A549 (cell line): ENCODE measurements around the gene MYO6. TPM values are rescaled to one million over a fixed set of nuclear protein-coding genes. Genes with fewer than 3 reads are reported as not detected.

Experiments
- ATAC-seq, 2 experiments: fragments of 200-7000 bp in 1 of 2; fragments of >200 bp in 1 of 2; cut with Nextera tagmentation in 1 of 2; cut with Tn5 transposase in 1 of 2; 3 replicates each; pipeline versions ENCODE4 v1.8.0 to v1.9.1; 2018 to 2020; ENCODE audit warnings: mild to moderate bottlenecking in 1 of 2, moderate library complexity in 1 of 2
- CTCF ChIA-PET: fragments of 300-600 bp; sonication (Branson Sonifier 250); formaldehyde crosslinking; extraction: SDS; loops from one replicate; lab custom pipeline; 2021; ENCODE audit warnings: antibody characterized with exemption, inconsistent platforms; lab: Yijun Ruan, JAX
- POLR2A ChIA-PET: fragments of 350-600 bp; formaldehyde crosslinking; extraction: SDS; loops from one replicate; lab custom pipeline; 2021; ENCODE audit warnings: antibody characterized with exemption, inconsistent platforms; lab: Yijun Ruan, JAX
- DNase-seq, 2 experiments: peaks; one replicate each; pipeline versions ENCODE4 v3.0.0 to v3.0.0-alpha.2; 2011 to 2016; ENCODE audit warnings: low read depth in 1 of 2, low spot score in 1 of 2
- FAIRE-seq: peaks from 2 replicates; lab custom pipeline; 2011; peaks lifted over from hg19 to GRCh38; lab: Jason Lieb, UNC
- H3K27ac ChIP-seq, 2 experiments: fragments of >200 bp; sonication (Bioruptor Twin); formaldehyde crosslinking; 3 replicates each; pipeline ENCODE4 v1.5.1; 2016 to 2017
- H3K4me1 ChIP-seq: fragments of >200 bp; sonication (Bioruptor Twin); formaldehyde crosslinking; 3 replicates; pipeline ENCODE4 v1.6.1; 2016
- H3K4me2 ChIP-seq: fragments of >200 bp; sonication (Bioruptor Twin); formaldehyde crosslinking; 3 replicates; pipeline ENCODE4 v1.6.1; 2016
- H3K4me3 ChIP-seq: fragments of >200 bp; sonication (Bioruptor Twin); formaldehyde crosslinking; 3 replicates; pipeline ENCODE4 v1.5.1; 2016
- H3K9me3 ChIP-seq: fragments of >200 bp; sonication (Bioruptor Twin); formaldehyde crosslinking; 3 replicates; pipeline ENCODE4 v1.6.1; 2016
- CBX2 ChIP-seq: fragments of 200-600 bp; sonication (generic); IDR thresholded peaks from 2 replicates; pipeline ENCODE4 v1.6.1; 2016; ENCODE audit warnings: low read depth, mild to moderate bottlenecking, borderline replicate concordance
- CHD2 ChIP-seq: fragments of 150-350 bp; IDR thresholded peaks from 2 replicates; pipeline ENCODE4 v1.6.1; 2014; ENCODE audit warnings: low read length; ENCODE audit not compliant: partially characterized antibody
- FOSB ChIP-seq: fragments of 250-450 bp; sonication (Bioruptor Pico); IDR thresholded peaks from 2 replicates; pipeline ENCODE4 v1.5.0; 2020; ENCODE audit warnings: mild to moderate bottlenecking, moderate library complexity
- GATA3 ChIP-seq: IDR thresholded peaks from 2 replicates; pipeline ENCODE4 v1.6.1; 2012; ENCODE audit warnings: borderline replicate concordance
- HOXB13 ChIP-seq: fragments of 250-450 bp; sonication (Bioruptor Pico); IDR thresholded peaks from 2 replicates; pipeline ENCODE4 v1.5.0; 2020; ENCODE audit warnings: low read depth, mild to moderate bottlenecking, moderate library complexity
- JUNB ChIP-seq: fragments of >200 bp; sonication (Bioruptor Twin); formaldehyde crosslinking; IDR thresholded peaks from 2 replicates; pipeline ENCODE4 v1.6.1; 2016
- MAFK ChIP-seq: fragments of 450-650 bp; IDR thresholded peaks from 2 replicates; pipeline ENCODE4 v1.6.1; 2014; ENCODE audit not compliant: partially characterized antibody
- MAZ ChIP-seq: fragments of 150-350 bp; IDR thresholded peaks from 2 replicates; pipeline ENCODE4 v1.6.1; 2014; ENCODE audit warnings: antibody characterized with exemption, low read depth, low read length, borderline replicate concordance
- NPAS2 ChIP-seq: fragments of 250-450 bp; sonication (Bioruptor Pico); IDR thresholded peaks from 2 replicates; pipeline ENCODE4 v1.8.0; 2022; ENCODE audit warnings: mild to moderate bottlenecking, moderate library complexity, borderline replicate concordance
- NR3C1 ChIP-seq: fragments of >200 bp; sonication (Bioruptor Twin); formaldehyde crosslinking; IDR thresholded peaks from 3 replicates; pipeline ENCODE4 v1.6.1; 2017
- RAD21 ChIP-seq, 2 experiments: fragments of >200 bp in 1 of 2; sonication (Bioruptor Twin) in 1 of 2; formaldehyde crosslinking in 1 of 2; IDR thresholded peaks in 1 of 2; conservative IDR thresholded peaks in 1 of 2; 2 replicates in 1 of 2; 3 replicates in 1 of 2; pipeline ENCODE4 v1.6.1; 2012 to 2018; ENCODE audit warnings: inconsistent platforms in 1 of 2
- TFCP2L1 ChIP-seq: fragments of 250-450 bp; sonication (Bioruptor Pico); IDR thresholded peaks from 2 replicates; pipeline ENCODE4 v1.5.0; 2021; ENCODE audit warnings: mild to moderate bottlenecking
- TP53 ChIP-seq: fragments of 250-450 bp; sonication (Bioruptor Pico); IDR thresholded peaks from 2 replicates; pipeline ENCODE4 v1.5.0; 2021; ENCODE audit warnings: mild to moderate bottlenecking, moderate library complexity
- ZC3H11A ChIP-seq: fragments of 450-650 bp; IDR thresholded peaks from 2 replicates; pipeline ENCODE4 v1.6.1; 2014; ENCODE audit warnings: antibody characterized with exemption, mild to moderate bottlenecking
- ZFP36 ChIP-seq: fragments of 450-650 bp; IDR thresholded peaks from 2 replicates; pipeline ENCODE4 v1.6.1; 2014; ENCODE audit warnings: borderline replicate concordance; ENCODE audit not compliant: partially characterized antibody
- polyA plus RNA-seq, 4 experiments: library from polyadenylated mRNA; depleted of rRNA in 3 of 4; stranded (reverse); fragments of >200 nt; fragmentation: RNase III in 1 of 4; extraction: RNeasy Plus Mini Kit Qiagen cat#74134 plus additional on column Dnase treatment in 1 of 4; gene quantifications; 2 replicates in 3 of 4; 3 replicates in 1 of 4; pipeline ENCODE4 v1.2.3, GENCODE V29; 2011 to 2017
- TF ChIP-seq, protein P1 (sequence below): fragments of >200 bp; sonication (Bioruptor Twin); formaldehyde crosslinking; IDR thresholded peaks from 3 replicates; pipeline ENCODE4 v1.5.1; 2016
- TF ChIP-seq, protein P2 (sequence below): fragments of 200-600 bp; sonication (generic); IDR thresholded peaks from 2 replicates; pipeline ENCODE4 v1.6.1; 2016; ENCODE audit warnings: antibody characterized with exemption, mild to moderate bottlenecking, moderate library complexity
- TF ChIP-seq, protein P3 (sequence below): fragments of >200 bp; sonication (Bioruptor Twin); formaldehyde crosslinking; IDR thresholded peaks from 2 replicates; pipeline ENCODE4 v1.6.1; 2016

The MYO6 gene
- polyA plus RNA-seq, 2 of the 4 experiments (the other 2 are of a cell fraction): 10.8 to 17.3 TPM

DNA sequence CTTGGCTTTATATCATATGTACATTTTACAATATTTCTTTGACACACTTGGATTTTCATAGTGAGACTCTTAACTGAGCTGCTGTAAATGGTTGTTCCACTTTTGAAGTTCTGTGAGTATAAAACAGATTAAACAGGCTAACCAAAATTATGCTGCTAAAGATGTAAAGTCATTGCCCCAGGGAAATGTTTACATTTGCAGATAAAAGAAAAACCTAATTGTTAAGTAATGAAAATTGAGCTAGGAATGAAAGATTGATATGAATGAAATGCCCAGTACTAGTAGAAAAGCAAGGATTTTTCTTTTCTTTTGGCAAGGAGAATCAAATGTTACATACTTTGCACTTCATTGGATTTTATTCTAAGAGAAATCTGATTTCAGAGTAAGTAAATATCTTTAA lies 164.0 kb downstream of the MYO6 start:
- FAIRE-seq (no peak), ATAC-seq (no peak), DNase-seq (no peak)
- Histone ChIP-seq H3K9me3 (no peaks in the 10 kb centered on the region), H3K27ac (no peak overlapping the region), H3K4me1 (no peaks in the 10 kb centered on the region), H3K4me2 (no peak overlapping the region), H3K4me3 (no peak overlapping the region)
- no peak for TF ChIP-seq TFCP2L1 (CRISPR knock-in tag)
- TF ChIP-seq ZC3H11A: no peak
- TF ChIP-seq, protein P1, sequence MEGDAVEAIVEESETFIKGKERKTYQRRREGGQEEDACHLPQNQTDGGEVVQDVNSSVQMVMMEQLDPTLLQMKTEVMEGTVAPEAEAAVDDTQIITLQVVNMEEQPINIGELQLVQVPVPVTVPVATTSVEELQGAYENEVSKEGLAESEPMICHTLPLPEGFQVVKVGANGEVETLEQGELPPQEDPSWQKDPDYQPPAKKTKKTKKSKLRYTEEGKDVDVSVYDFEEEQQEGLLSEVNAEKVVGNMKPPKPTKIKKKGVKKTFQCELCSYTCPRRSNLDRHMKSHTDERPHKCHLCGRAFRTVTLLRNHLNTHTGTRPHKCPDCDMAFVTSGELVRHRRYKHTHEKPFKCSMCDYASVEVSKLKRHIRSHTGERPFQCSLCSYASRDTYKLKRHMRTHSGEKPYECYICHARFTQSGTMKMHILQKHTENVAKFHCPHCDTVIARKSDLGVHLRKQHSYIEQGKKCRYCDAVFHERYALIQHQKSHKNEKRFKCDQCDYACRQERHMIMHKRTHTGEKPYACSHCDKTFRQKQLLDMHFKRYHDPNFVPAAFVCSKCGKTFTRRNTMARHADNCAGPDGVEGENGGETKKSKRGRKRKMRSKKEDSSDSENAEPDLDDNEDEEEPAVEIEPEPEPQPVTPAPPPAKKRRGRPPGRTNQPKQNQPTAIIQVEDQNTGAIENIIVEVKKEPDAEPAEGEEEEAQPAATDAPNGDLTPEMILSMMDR: no peak
- no peak for TF ChIP-seq ZFP36
- TF ChIP-seq MAFK: no peak
- TF ChIP-seq GATA3: no peak
- TF ChIP-seq CHD2: no peak
- no peak for TF ChIP-seq FOSB (CRISPR knock-in tag)
- no peak for TF ChIP-seq CBX2
- no peak for TF ChIP-seq HOXB13 (CRISPR knock-in tag)
- TF ChIP-seq, protein P2, sequence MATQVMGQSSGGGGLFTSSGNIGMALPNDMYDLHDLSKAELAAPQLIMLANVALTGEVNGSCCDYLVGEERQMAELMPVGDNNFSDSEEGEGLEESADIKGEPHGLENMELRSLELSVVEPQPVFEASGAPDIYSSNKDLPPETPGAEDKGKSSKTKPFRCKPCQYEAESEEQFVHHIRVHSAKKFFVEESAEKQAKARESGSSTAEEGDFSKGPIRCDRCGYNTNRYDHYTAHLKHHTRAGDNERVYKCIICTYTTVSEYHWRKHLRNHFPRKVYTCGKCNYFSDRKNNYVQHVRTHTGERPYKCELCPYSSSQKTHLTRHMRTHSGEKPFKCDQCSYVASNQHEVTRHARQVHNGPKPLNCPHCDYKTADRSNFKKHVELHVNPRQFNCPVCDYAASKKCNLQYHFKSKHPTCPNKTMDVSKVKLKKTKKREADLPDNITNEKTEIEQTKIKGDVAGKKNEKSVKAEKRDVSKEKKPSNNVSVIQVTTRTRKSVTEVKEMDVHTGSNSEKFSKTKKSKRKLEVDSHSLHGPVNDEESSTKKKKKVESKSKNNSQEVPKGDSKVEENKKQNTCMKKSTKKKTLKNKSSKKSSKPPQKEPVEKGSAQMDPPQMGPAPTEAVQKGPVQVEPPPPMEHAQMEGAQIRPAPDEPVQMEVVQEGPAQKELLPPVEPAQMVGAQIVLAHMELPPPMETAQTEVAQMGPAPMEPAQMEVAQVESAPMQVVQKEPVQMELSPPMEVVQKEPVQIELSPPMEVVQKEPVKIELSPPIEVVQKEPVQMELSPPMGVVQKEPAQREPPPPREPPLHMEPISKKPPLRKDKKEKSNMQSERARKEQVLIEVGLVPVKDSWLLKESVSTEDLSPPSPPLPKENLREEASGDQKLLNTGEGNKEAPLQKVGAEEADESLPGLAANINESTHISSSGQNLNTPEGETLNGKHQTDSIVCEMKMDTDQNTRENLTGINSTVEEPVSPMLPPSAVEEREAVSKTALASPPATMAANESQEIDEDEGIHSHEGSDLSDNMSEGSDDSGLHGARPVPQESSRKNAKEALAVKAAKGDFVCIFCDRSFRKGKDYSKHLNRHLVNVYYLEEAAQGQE: no peak
- ChIA-PET CTCF (interaction anchor here (0.8 to 1.0 kb wide), 2 partner anchors 8 to 1554 kb away, joined by 3 to 4 read pairs; no protein-coding TSS in a partner anchor), POLR2A (no interaction called here)

DNA sequence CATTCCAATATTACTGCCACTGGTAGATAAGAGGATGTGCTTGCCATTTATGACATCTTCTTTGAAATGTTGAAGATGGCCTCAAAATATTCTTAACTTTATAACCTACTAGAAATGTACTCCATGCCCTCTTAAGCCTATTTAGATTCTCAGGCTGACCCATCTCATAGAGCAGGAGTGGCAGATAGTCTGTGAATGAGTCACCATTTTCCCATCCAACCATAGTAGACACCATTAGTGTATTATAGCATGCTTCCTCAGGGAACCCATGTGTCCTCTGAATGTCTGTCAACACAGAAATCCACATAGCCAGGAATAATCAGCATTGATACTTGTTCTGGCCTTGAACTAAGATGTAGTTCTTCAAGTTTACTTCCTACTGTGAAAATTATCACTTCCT lies 173.2 kb downstream of the MYO6 start:
- no peak overlapping the region for H3K4me3 ChIP-seq
- ChIA-PET CTCF (interaction anchor here (1.6 kb wide), 1 partner anchor 10 kb away, joined by 4 read pairs; no protein-coding TSS in a partner anchor), POLR2A (no interaction called here)
- H3K4me2 ChIP-seq: no peak overlapping the region
- DNase-seq (no peak), FAIRE-seq (no peak), ATAC-seq (no peak)
- H3K4me1 ChIP-seq: no peaks in the 10 kb centered on the region
- no peaks in the 10 kb centered on the region for H3K9me3 ChIP-seq
- no peak for TF ChIP-seq NR3C1
- no peak for TF ChIP-seq RAD21 (conservative IDR thresholded peaks at IDR 0.05 in 1 of 2, IDR thresholded peaks at IDR 0.05 in 1 of 2)
- no peak for TF ChIP-seq MAZ
- TF ChIP-seq JUNB: no peak
- TF ChIP-seq ZFP36: no peak
- TF ChIP-seq, protein P1: no peak
- no peak for TF ChIP-seq NPAS2 (CRISPR knock-in tag)
- TF ChIP-seq, protein P3, sequence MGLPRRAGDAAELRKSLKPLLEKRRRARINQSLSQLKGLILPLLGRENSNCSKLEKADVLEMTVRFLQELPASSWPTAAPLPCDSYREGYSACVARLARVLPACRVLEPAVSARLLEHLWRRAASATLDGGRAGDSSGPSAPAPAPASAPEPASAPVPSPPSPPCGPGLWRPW: no peak
- no peak for TF ChIP-seq TP53 (CRISPR knock-in tag)
- H3K27ac ChIP-seq: no peak overlapping the region
